ENCODE measurements around the gene OR2T8.

Gene OR2T8

DNA sequence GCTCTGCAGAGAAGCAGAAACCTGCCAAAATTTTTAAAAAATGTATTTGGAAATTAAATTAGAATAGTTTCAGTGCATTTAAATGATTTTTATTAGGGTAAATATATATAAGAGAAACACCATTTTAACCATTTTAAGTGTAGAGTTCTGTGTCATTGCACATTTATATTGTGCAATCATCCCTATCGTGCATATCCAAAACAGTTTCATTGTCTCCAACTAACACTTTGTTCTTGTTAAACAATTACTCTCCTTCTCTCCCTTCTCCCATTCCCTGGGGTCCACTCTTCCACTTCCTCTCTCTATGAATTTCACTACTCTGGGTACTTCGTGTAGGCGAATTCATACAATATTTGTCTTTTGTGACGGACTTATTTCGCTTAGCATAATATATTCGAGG is 22.6 kb downstream of the OR2T8 start:
- DNase-seq (ENCODE audit: low read depth), result no peak
- TF ChIP-seq, protein P1, sequence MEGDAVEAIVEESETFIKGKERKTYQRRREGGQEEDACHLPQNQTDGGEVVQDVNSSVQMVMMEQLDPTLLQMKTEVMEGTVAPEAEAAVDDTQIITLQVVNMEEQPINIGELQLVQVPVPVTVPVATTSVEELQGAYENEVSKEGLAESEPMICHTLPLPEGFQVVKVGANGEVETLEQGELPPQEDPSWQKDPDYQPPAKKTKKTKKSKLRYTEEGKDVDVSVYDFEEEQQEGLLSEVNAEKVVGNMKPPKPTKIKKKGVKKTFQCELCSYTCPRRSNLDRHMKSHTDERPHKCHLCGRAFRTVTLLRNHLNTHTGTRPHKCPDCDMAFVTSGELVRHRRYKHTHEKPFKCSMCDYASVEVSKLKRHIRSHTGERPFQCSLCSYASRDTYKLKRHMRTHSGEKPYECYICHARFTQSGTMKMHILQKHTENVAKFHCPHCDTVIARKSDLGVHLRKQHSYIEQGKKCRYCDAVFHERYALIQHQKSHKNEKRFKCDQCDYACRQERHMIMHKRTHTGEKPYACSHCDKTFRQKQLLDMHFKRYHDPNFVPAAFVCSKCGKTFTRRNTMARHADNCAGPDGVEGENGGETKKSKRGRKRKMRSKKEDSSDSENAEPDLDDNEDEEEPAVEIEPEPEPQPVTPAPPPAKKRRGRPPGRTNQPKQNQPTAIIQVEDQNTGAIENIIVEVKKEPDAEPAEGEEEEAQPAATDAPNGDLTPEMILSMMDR (conservative IDR thresholded peaks at IDR 0.05; ENCODE audit: control insufficient read depth, insufficient read depth, low read depth, low read length), result no peak
- no peak overlapping the region for H3K4me3 ChIP-seq (ENCODE audit: control insufficient read depth, low read depth, low read length)

DNA sequence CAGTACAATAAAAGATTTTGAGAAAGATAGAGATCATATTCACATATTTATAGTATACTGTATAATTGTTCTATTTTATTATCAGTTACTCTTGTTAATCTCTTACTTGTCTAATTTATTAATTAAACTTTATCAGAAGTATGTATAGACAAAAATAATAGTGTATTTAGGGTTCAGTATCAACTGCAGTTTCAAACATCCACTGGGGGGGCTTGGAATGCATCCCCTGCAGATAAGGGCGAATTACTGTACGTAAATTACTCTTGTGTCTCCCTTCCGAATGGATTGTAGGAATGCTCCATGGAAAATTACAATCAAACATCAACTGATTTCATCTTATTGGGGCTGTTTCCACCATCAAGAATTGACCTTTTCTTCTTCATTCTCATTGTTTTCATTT is 28.5 kb downstream of the OR2T8 start, which contains the start of gene OR2L8:
Gene OR2L8, plus strand, starts transcription at position 301 of the 400 bp plus-strand sequence. Its CDS starts 0 bp downstream, at position 301.
- no peak within 1 kb of the TSS for H3K4me3 ChIP-seq (ENCODE audit: control insufficient read depth, low read depth, low read length)
- DNase-seq (ENCODE audit: low read depth), result no peak
- TF ChIP-seq, protein P1 (conservative IDR thresholded peaks at IDR 0.05; ENCODE audit: control insufficient read depth, insufficient read depth, low read depth, low read length), result no peak

DNA sequence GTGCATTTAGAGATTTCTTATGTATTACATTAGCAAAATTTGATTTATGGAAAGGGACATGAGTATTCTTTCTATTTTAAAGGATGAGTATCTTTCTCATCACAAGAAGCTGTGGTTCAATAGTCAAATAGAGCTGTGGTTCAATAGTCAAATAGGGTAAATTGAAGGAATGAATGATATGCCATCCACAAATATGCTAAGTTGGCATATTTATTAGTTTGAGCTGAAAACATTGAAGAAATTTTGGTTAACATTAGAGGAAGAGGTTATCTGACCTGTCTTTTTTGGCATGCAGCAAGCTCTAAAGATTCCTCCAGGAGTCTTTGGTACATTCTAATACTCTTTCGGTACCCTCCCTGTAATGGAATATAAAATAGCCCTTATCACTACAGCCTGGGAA is 33.4 kb downstream of the OR2T8 start:
- no peak for DNase-seq (ENCODE audit: low read depth)
- TF ChIP-seq, protein P1 (conservative IDR thresholded peaks at IDR 0.05; ENCODE audit: control insufficient read depth, insufficient read depth, low read depth, low read length), result no peak
- H3K4me3 ChIP-seq (ENCODE audit: control insufficient read depth, low read depth, low read length), result no peak overlapping the region

DNA sequence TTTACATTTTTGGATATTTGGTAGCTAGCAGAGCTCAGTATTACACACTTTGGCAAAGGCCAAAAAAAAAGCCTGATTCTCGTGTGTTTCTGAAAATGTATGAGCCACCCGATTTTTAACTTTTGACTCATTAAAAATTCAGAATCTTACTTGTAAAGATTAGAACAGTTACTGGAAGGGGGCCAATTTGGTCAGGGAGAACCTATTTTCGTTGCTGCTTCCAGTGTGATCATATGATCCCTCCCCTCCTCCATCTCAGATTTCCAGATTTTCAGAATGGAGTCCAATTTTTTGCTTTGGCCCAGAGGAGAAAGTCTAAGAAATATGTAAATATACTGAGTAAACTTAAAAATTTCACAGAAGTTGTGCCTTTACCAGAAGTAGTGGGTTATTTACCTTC is 41.7 kb downstream of the OR2T8 start:
- TF ChIP-seq, protein P1 (conservative IDR thresholded peaks at IDR 0.05; ENCODE audit: control insufficient read depth, insufficient read depth, low read depth, low read length), result no peak
- no peak overlapping the region for H3K4me3 ChIP-seq (ENCODE audit: control insufficient read depth, low read depth, low read length)

DNA sequence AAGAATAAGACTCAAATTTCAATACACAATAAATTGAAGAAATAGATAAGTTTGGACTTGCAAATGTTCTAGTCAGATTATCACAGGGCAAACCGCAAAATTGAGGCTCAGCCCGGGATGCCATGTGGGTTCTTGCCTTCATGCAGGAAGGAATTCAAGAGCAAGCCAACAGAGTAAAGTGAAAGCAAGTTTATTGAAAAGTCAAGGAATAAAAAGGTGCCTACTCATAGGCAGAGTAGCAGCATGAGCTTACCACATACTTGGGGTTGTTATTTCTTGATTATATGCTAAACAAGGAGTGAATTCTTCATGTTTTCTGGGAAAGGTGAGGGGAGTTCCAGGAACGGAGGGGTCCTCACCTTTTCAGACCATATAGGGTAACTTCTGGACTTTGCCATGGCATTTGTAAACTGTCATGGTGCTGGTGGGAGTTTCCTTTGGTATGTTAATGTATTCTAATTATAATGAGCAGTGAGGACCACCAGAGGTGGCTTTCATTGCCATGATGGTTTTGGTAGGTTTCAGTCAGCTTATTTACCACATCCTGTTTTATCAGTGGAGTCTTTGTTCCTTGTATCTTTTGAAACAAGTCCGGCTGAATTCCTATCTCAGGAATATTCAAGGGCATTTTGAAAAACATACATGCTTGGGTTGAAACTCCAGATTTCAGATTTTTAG is 43.0 kb downstream of the OR2T8 start:
- TF ChIP-seq, protein P1 (conservative IDR thresholded peaks at IDR 0.05; ENCODE audit: control insufficient read depth, insufficient read depth, low read depth, low read length), result no peak
- no peak for DNase-seq (ENCODE audit: low read depth)
- no peak overlapping the region for H3K4me3 ChIP-seq (ENCODE audit: control insufficient read depth, low read depth, low read length)

More for the DNA sequence above, 41.7 kb downstream of the OR2T8 start:
- no peak for DNase-seq (ENCODE audit: low read depth)

DNA sequence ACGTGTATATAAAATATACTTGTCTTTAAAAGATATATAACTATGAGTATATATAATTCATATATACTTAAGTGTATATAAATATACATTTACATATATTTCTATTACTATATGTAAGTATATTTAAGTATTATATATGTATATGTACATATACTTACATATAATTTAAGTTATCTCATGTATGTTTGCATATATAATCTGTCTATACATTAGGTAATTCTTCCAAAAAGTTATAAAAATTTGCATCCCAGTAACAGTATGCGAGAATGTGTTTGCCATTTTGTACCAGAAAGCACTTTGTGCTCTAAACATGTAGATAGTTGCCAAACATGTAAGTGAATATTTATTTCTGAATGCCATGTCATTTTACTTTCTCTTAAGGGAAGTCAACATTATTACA is 44.9 kb downstream of the OR2T8 start, which contains the start of gene OR2AK2:
Gene OR2AK2, plus strand, starts transcription at position 301 of the 400 bp plus-strand sequence. CDS start 144 bp downstream, outside the sequence.
- no peak for DNase-seq (ENCODE audit: low read depth)
- TF ChIP-seq, protein P1 (conservative IDR thresholded peaks at IDR 0.05; ENCODE audit: control insufficient read depth, insufficient read depth, low read depth, low read length), result no peak
- H3K4me3 ChIP-seq (ENCODE audit: control insufficient read depth, low read depth, low read length), result no peak within 1 kb of the TSS

Measured in fibroblast of mammary gland (primary cell).